GM23338 (cell line): Measurements from ENCODE around the gene ZFR. TPM values are rescaled to one million over a fixed set of nuclear protein-coding genes. Genes with fewer than 3 reads are reported as not detected.

Experiments used
- ATAC-seq: fragments of 200-7000 bp; cut with Tn5 transposase; 3 replicates; pipeline ENCODE4 v1.9.1; 2020
- DNase-seq: peaks from one replicate; pipeline ENCODE4 v3.0.0-alpha.2; 2015; ENCODE audit warnings: low spot score
- H2AFZ ChIP-seq: fragments of 200-600 bp; sonication (generic); 2 replicates; pipeline ENCODE4 v1.8.0; 2016; ENCODE audit warnings: antibody characterized with exemption, mild to moderate bottlenecking, moderate library complexity
- H3F3A ChIP-seq: fragments of 200-600 bp; sonication (generic); replicated peaks from 2 replicates; pipeline ENCODE4 v1.8.0; 2017; ENCODE audit warnings: antibody characterized with exemption, mixed run types, low read depth
- H3K27ac ChIP-seq: fragments of 200-600 bp; sonication (generic); 2 replicates; pipeline ENCODE4 v1.6.1; 2016; ENCODE audit warnings: low read depth
- H3K27me3 ChIP-seq: fragments of 200-600 bp; sonication (generic); 2 replicates; pipeline ENCODE4 v1.8.0; 2016; ENCODE audit warnings: mild to moderate bottlenecking, mixed run types, moderate library complexity; ENCODE audit not compliant: insufficient read depth
- H3K36me3 ChIP-seq: fragments of 200-600 bp; sonication (generic); 2 replicates; pipeline ENCODE4 v1.8.0; 2016; ENCODE audit warnings: mild to moderate bottlenecking; ENCODE audit not compliant: insufficient read depth
- H3K4me1 ChIP-seq: fragments of 200-600 bp; sonication (generic); 2 replicates; pipeline ENCODE4 v1.8.0; 2016; ENCODE audit warnings: mild to moderate bottlenecking, moderate library complexity; ENCODE audit not compliant: insufficient read depth
- H3K4me2 ChIP-seq: fragments of 200-600 bp; sonication (generic); 2 replicates; pipeline ENCODE4 v1.7.1; 2017; ENCODE audit warnings: mixed run types
- H3K4me3 ChIP-seq: fragments of 200-600 bp; sonication (generic); 2 replicates; pipeline ENCODE4 v1.6.1; 2016; ENCODE audit warnings: mixed run types
- H3K79me2 ChIP-seq: fragments of 200-600 bp; sonication (generic); replicated peaks from 2 replicates; pipeline ENCODE4 v1.8.0; 2017; ENCODE audit warnings: mild to moderate bottlenecking; ENCODE audit not compliant: insufficient read depth
- H3K9me2 ChIP-seq: fragments of 200-600 bp; sonication (generic); 2 replicates; pipeline ENCODE4 v1.8.0; 2017; ENCODE audit not compliant: insufficient read depth
- H4K20me1 ChIP-seq: fragments of 200-600 bp; sonication (generic); replicated peaks from 2 replicates; pipeline ENCODE4 v1.8.0; 2017; ENCODE audit warnings: mild to moderate bottlenecking; ENCODE audit not compliant: insufficient read depth
- H3K27ac Mint-ChIP-seq: 2 replicates; pipeline ENCODE4 v1.8.0; 2020; ENCODE audit warnings: inconsistent platforms, mild to moderate bottlenecking, moderate library complexity, mixed read lengths
- H3K27me3 Mint-ChIP-seq: 3 replicates; pipeline ENCODE4 v1.8.0; 2022; ENCODE audit warnings: low read depth, mild to moderate bottlenecking, moderate library complexity, mixed read lengths, inconsistent platforms; ENCODE audit not compliant: insufficient read depth, poor library complexity
- H3K36me3 Mint-ChIP-seq: 3 replicates; pipeline ENCODE4 v1.8.0; 2021; ENCODE audit warnings: low read depth, mild to moderate bottlenecking, inconsistent platforms, moderate library complexity, mixed read lengths
- H3K4me1 Mint-ChIP-seq: 3 replicates; pipeline ENCODE4 v1.8.0; 2020; ENCODE audit warnings: mild to moderate bottlenecking, inconsistent platforms, mixed read lengths
- H3K4me3 Mint-ChIP-seq: 3 replicates; pipeline ENCODE4 v1.8.0; 2021; ENCODE audit warnings: moderate library complexity, mild to moderate bottlenecking, inconsistent platforms, mixed read lengths
- H3K9me3 Mint-ChIP-seq: 3 replicates; pipeline ENCODE4 v1.8.0; 2020; ENCODE audit warnings: moderate library complexity, mild to moderate bottlenecking, inconsistent platforms, mixed read lengths
- CREB1 ChIP-seq: fragments of 250-450 bp; sonication (Bioruptor Pico); IDR thresholded peaks from 2 replicates; pipeline ENCODE4 v1.5.0; 2020; ENCODE audit warnings: low read depth, mild to moderate bottlenecking, moderate library complexity
- CTCF ChIP-seq, 2 experiments: fragments of 200-600 bp in 1 of 2; sonication (generic) in 1 of 2; conservative IDR thresholded peaks; 2 replicates each; pipeline versions ENCODE4 v1.5.1 to v1.6.1; 2016 to 2017; ENCODE audit warnings: antibody characterized with exemption in 2 of 2, low read depth in 2 of 2, mild to moderate bottlenecking in 2 of 2, moderate library complexity in 1 of 2
- EZH2 ChIP-seq: fragments of 200-600 bp; sonication (generic); IDR thresholded peaks from one replicate; pipeline ENCODE4 v1.8.0; 2017; ENCODE audit warnings: antibody characterized with exemption, mild to moderate bottlenecking, low read depth; ENCODE audit not compliant: unreplicated experiment
- EZH2phosphoT487 ChIP-seq: fragments of 200-600 bp; sonication (generic); IDR thresholded peaks from one replicate; pipeline ENCODE4 v1.8.1; 2018; ENCODE audit warnings: antibody characterized with exemption; ENCODE audit not compliant: unreplicated experiment
- JUNB ChIP-seq: IDR thresholded peaks from one replicate; pipeline ENCODE4 v1.6.1; 2016; ENCODE audit warnings: antibody characterized with exemption; ENCODE audit not compliant: unreplicated experiment
- NANOG ChIP-seq: IDR thresholded peaks from 2 replicates; pipeline ENCODE4 v1.6.1; 2016; ENCODE audit warnings: antibody characterized with exemption, borderline replicate concordance
- POLR2AphosphoS5 ChIP-seq: IDR thresholded peaks from 2 replicates; pipeline ENCODE4 v1.6.1; 2016; ENCODE audit warnings: antibody characterized with exemption, low read depth
- STAT1 ChIP-seq: IDR thresholded peaks from one replicate; pipeline ENCODE4 v1.6.1; 2016; ENCODE audit warnings: antibody characterized with exemption; ENCODE audit not compliant: unreplicated experiment
- ZNF114 ChIP-seq: fragments of 250-450 bp; sonication (Bioruptor Pico); IDR thresholded peaks from 2 replicates; pipeline ENCODE4 v1.5.0; 2020; ENCODE audit warnings: mild to moderate bottlenecking, moderate library complexity
- ZNF331 ChIP-seq: fragments of 250-450 bp; sonication (Bioruptor Pico); IDR thresholded peaks from 2 replicates; pipeline ENCODE4 v1.5.0; 2020; ENCODE audit warnings: low read depth, mild to moderate bottlenecking, moderate library complexity
- ZNF462 ChIP-seq: fragments of 250-450 bp; sonication (Bioruptor Pico); IDR thresholded peaks from 2 replicates; pipeline ENCODE4 v1.5.0; 2020; ENCODE audit warnings: mild to moderate bottlenecking, moderate library complexity
- polyA plus RNA-seq: library from polyadenylated mRNA; unstranded; fragments of >200 nt; fragmentation: Nextera tagmentation; extraction: Ambion mirVana; gene quantifications from 2 replicates; pipeline ENCODE4 v1.2.1, GENCODE V29; 2016
- total RNA-seq: library from RNA; depleted of rRNA; stranded (reverse); fragments of >200 nt; shearing (Covaris generic); gene quantifications from 2 replicates; pipeline ENCODE4 v1.2.3, GENCODE V29; 2014
- TF ChIP-seq, protein P1 (sequence below): IDR thresholded peaks from one replicate; pipeline ENCODE4 v1.6.1; 2018; ENCODE audit warnings: antibody characterized with exemption; ENCODE audit not compliant: unreplicated experiment
- TF ChIP-seq, protein P2 (sequence below): IDR thresholded peaks from 2 replicates; pipeline ENCODE4 v1.6.1; 2016; ENCODE audit warnings: antibody characterized with exemption

The ZFR gene
- total and polyA plus RNA-seq, 2 experiments from 2014 or later: 92.4 to 103 TPM

DNA sequence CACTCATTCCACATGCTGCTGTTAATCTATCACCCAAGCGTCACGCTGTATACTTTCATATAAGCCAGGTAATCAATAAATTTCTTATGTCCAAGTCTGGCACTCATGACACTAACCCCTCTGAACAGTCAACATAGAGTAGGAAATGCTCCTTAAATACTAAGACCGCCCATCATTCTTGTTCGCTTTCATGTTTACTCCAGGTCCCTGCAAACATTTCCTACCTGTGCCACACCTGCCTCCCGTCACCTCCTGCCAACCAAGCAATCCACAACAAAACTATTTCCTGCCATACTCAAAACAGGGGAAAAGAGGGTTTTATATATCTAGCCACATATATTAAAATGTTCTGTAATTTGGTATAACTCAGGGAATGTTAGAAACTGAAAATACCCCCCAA, 39.0 kb downstream of the ZFR start:
- no peaks in the 10 kb centered on the region for H3K9me3 Mint-ChIP-seq
- no peak for ATAC-seq
- Histone ChIP-seq H4K20me1 (no peaks in the 10 kb centered on the region; the same call in 1 of the 2 replicates), H2AFZ (no peak overlapping the region), H3K4me2 (no peak overlapping the region), H3F3A (no peaks in the 10 kb centered on the region), H3K4me3 (no peak overlapping the region), H3K27ac (no peak overlapping the region), H3K27me3 (no peaks in the 10 kb centered on the region), H3K36me3 (peaks cover 58% of the 10 kb centered on the region), H3K4me1 (no peaks in the 10 kb centered on the region), H3K79me2 (no peaks in the 10 kb centered on the region), H3K9me2 (no peaks in the 10 kb centered on the region)
- H3K27me3 Mint-ChIP-seq: peaks cover 3% of the 10 kb centered on the region
- no peak for TF ChIP-seq POLR2AphosphoS5
- TF ChIP-seq EZH2phosphoT487: no peak
- TF ChIP-seq, protein P1, sequence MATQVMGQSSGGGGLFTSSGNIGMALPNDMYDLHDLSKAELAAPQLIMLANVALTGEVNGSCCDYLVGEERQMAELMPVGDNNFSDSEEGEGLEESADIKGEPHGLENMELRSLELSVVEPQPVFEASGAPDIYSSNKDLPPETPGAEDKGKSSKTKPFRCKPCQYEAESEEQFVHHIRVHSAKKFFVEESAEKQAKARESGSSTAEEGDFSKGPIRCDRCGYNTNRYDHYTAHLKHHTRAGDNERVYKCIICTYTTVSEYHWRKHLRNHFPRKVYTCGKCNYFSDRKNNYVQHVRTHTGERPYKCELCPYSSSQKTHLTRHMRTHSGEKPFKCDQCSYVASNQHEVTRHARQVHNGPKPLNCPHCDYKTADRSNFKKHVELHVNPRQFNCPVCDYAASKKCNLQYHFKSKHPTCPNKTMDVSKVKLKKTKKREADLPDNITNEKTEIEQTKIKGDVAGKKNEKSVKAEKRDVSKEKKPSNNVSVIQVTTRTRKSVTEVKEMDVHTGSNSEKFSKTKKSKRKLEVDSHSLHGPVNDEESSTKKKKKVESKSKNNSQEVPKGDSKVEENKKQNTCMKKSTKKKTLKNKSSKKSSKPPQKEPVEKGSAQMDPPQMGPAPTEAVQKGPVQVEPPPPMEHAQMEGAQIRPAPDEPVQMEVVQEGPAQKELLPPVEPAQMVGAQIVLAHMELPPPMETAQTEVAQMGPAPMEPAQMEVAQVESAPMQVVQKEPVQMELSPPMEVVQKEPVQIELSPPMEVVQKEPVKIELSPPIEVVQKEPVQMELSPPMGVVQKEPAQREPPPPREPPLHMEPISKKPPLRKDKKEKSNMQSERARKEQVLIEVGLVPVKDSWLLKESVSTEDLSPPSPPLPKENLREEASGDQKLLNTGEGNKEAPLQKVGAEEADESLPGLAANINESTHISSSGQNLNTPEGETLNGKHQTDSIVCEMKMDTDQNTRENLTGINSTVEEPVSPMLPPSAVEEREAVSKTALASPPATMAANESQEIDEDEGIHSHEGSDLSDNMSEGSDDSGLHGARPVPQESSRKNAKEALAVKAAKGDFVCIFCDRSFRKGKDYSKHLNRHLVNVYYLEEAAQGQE: no peak
- TF ChIP-seq NANOG: no peak
- TF ChIP-seq ZNF462 (CRISPR knock-in tag): no peak
- TF ChIP-seq, protein P2, sequence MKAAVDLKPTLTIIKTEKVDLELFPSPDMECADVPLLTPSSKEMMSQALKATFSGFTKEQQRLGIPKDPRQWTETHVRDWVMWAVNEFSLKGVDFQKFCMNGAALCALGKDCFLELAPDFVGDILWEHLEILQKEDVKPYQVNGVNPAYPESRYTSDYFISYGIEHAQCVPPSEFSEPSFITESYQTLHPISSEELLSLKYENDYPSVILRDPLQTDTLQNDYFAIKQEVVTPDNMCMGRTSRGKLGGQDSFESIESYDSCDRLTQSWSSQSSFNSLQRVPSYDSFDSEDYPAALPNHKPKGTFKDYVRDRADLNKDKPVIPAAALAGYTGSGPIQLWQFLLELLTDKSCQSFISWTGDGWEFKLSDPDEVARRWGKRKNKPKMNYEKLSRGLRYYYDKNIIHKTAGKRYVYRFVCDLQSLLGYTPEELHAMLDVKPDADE: no peak
- no peak for TF ChIP-seq ZNF331 (CRISPR knock-in tag)
- no peak for TF ChIP-seq EZH2
- TF ChIP-seq STAT1: no peak
- TF ChIP-seq JUNB: no peak
- no peak for TF ChIP-seq CREB1 (CRISPR knock-in tag)
- no peak for TF ChIP-seq CTCF (conservative IDR thresholded peaks at IDR 0.05; ENCODE audit: low read depth in 2 of 2)
- no peak for TF ChIP-seq ZNF114
- H3K36me3 Mint-ChIP-seq: peaks cover 75% of the 10 kb centered on the region
- no peak overlapping the region for H3K27ac Mint-ChIP-seq
- H3K4me3 Mint-ChIP-seq: no peak overlapping the region
- no peaks in the 10 kb centered on the region for H3K4me1 Mint-ChIP-seq
- no peak for DNase-seq
